Measurements from ENCODE around the gene PIGV.

The PIGV gene

DNA sequence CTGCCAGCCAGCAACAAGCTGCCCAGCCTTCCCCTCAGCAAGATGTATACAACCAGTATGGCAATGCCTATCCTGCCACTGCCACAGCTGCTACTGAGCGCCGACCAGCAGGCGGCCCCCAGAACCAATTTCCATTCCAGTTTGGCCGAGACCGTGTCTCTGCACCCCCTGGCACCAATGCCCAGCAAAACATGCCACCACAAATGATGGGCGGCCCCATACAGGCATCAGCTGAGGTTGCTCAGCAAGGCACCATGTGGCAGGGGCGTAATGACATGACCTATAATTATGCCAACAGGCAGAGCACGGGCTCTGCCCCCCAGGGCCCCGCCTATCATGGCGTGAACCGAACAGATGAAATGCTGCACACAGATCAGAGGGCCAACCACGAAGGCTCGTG, 13.3 kb upstream of the PIGV start:
- DNase-seq = no peak

DNA sequence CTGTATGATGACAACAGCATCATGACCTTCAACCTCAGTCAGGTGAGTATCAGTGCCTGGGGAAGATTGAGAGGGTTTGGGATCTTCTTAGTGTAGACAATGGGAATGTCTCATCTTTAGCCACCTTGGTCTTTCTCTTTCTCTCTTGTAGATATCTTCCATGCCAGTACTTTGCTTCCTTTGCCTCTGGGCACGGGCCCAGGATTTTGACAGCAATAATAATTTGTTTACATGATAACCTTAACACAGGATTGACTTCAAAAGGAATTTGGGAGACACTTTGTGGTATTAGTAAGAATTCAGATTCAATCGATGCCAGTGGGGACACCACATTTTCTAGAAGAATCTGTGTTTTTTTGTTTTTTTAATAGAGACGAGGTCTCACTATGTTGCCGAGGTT, 12.1 kb upstream of the PIGV start:
- no peak for DNase-seq

- DNase-seq = no peak
These were observed 8.6 kb upstream of the PIGV start for GRCh38 chr1:26779098-26779668.

DNA sequence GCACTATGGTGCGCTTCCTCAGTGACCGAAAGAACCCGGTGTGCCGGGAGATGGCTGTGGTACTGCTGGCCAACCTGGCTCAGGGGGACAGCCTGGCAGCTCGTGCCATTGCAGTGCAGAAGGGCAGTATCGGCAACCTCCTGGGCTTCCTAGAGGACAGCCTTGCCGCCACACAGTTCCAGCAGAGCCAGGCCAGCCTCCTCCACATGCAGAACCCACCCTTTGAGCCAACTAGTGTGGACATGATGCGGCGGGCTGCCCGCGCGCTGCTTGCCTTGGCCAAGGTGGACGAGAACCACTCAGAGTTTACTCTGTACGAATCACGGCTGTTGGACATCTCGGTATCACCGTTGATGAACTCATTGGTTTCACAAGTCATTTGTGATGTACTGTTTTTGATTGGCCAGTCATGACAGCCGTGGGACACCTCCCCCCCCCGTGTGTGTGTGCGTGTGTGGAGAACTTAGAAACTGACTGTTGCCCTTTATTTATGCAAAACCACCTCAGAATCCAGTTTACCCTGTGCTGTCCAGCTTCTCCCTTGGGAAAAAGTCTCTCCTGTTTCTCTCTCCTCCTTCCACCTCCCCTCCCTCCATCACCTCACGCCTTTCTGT, 7.3 kb upstream of the PIGV start:
- DNase-seq = no peak

DNA sequence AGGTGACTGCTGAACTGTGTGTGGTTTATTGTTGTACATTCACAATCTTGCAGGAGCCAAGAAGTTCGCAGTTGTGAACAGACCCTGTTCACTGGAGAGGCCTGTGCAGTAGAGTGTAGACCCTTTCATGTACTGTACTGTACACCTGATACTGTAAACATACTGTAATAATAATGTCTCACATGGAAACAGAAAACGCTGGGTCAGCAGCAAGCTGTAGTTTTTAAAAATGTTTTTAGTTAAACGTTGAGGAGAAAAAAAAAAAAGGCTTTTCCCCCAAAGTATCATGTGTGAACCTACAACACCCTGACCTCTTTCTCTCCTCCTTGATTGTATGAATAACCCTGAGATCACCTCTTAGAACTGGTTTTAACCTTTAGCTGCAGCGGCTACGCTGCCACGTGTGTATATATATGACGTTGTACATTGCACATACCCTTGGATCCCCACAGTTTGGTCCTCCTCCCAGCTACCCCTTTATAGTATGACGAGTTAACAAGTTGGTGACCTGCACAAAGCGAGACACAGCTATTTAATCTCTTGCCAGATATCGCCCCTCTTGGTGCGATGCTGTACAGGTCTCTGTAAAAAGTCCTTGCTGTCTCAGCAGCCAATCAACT, 6.4 kb upstream of the PIGV start:
- no peak for DNase-seq

- no peak for DNase-seq
These were observed 5.1 kb upstream of the PIGV start for GRCh38 chr1:26782521-26783212.

DNA sequence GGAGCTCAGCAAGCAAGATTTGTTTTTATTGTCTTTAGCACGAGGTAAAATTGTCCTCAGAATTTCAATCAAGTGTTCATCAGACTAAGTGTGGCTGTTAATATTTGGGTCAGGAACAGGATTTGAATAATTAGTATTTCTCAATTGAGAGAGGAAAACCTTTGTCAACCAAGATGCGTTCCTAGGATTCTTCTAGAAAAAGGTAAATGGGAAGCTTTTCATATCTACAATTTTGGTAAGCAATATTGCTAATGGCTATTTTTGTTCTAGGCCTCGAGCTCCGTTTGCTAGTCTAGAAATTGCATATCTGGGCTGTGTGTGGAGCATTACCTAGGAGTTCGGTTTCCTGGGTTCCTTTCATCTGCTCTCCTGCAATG, 4.1 kb upstream of the PIGV start:
- DNase-seq = no peak

GRCh38 chr1:26784023-26784871, 3.5 kb upstream of the PIGV start:
- DNase-seq = no peak

GRCh38 chr1:26784886-26785285, 2.9 kb upstream of the PIGV start:
- DNase-seq = no peak

DNA sequence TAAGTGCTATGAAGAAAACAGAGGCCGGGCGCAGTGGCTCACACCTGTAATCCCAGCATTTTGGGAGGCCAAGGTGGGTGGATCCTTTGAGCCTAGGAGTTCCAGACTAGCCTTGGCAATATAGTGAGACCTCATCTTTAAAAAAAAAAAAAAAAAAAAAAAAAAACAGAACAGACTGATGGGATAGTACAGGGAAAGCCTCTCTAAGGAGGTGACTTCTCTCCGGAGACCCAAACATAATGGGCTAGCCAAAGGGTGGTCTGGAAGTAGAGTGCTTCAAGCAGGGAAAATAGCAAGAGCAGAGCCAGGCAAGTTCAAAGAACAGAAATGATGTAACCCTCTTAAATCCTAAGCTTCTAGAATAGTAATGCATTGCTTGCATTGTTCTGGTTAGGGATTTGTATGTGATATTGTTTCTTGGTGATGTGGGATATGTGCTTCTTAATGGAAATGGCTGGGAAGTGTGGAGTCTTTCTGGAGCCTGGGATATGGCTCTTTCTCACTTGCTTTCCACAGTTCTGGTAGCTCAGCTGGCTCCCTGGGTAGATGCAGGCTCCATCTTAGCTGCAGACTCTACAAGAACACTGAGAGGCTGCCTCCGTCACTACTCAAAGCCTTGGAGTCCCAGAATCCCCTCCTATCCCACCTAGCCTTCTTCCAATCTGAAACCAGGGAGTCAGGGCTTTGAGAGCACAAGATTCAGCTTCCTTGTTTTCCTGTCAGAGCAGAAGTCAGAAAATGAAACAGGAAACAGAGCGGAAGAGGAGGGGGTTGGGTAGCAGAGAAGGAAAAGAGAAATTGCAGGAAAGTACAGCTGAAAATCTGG, 1.9 kb upstream of the PIGV start:
- no peak for DNase-seq

DNA sequence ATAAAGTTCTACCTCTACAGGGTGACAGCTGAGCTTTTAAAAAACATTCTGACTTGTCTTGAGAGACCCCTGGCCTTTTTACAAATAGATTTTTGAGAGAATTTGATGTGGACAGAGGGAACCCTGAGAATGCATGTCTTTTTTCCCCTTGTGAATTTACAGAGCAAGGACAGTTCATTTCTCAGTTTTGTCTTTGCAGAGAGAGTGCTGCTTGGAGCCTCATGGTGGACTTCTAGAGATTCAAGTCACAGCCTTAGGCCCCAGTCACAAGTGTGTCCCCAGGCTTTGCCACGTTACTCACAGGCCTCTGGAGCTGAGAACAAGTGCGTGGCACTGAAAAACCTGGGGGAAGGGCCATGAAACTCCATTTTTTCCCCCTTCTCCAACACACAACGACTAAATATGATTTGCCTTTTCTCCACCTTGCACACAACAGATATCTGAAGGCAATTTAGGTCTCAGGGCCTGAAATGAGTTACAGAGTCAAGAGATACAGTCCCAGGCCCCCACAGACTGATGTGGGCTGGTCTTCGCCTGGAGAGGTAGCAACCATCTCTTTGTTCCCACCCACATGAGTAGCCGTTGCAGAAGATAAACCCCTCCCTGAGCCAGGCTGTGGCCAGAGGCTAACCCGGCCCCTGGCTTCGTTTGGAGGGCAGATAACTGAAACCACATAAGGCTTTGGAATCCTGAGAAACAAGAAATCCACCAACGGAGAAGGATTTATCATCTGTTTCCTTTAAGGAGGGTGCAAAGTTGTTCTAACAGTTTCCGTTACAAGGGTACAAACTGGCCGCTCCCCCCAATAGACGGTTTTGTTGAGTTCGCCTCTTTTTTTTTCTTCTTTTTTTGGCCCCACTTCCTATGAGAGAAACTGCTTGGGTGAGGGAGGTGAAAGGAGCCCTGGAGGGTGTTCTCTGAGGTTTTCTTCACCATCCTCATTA, 1.0 kb upstream of the PIGV start:
- DNase-seq = no peak

DNA sequence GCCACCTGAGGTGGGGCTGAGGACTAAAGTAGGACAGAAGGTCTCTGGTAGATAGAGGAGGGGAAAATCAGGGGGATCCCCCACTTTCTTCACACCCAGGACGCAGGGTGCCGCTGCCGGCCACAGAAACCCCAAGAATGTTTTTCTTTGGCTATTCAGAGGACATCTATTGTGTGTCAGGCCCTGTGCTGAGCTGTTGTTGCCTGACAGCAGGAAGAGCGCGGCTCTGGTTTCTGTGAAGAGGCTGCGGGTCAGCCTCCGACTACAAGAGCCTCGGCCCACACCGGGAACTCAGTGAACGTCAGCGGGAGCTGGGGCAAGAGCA, 407 bp upstream of the PIGV start:
- no peak for DNase-seq

- no peak for DNase-seq
These were observed 700 bp downstream of the PIGV start for GRCh38 chr1:26788515-26788785.

GRCh38 chr1:26788836-26789611, 1.3 kb downstream of the PIGV start:
- DNase-seq = peak; percentile 2

- no peak for DNase-seq
These were observed 1.8 kb downstream of the PIGV start for GRCh38 chr1:26789612-26789865.

- no peak for DNase-seq
These were observed 2.2 kb downstream of the PIGV start for GRCh38 chr1:26789931-26790330.

GRCh38 chr1:26790551-26790953, 2.8 kb downstream of the PIGV start:
- no peak for DNase-seq

- no peak for DNase-seq
These were observed 3.4 kb downstream of the PIGV start for GRCh38 chr1:26791148-26791547.

DNA sequence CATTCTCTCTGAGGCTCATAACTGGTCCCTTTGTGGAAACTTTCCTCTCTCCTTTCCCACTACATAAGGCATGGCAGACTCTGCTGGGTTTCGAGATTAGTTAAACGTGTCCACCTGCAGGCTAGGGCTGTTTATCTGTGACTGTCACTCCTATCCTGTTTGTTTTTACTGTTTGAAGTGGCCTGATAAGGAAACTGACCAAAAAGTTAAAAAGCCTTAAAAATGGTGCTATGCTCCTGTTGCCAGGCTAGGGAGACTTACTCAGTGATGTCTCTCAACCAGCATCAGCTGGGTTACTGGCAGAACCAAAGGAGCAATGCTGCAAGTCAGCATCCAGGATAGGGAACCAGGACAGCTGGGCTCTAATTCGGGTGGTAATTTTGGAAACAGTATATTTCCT, 3.9 kb downstream of the PIGV start:
- DNase-seq = no peak

GRCh38 chr1:26792924-26793323, 5.2 kb downstream of the PIGV start:
- no peak for DNase-seq

DNA sequence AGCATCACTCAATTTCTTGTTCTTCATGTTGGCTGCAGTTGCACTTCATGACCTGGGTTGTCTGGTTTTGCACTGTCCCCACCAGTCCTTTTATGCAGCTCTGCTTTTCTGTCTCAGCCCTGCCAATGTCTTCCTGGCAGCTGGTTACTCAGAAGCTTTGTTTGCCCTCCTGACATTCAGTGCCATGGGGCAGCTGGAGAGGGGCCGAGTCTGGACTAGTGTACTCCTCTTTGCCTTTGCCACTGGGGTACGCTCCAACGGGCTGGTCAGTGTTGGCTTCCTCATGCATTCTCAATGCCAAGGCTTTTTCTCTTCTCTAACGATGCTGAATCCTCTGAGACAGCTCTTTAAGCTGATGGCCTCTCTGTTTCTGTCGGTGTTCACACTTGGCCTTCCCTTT, 6.6 kb downstream of the PIGV start:
- DNase-seq = no peak
